Measurements from ENCODE around the gene CIAO3.
A peak's percentile ranks its signal among the peaks of the same experiment; 100 is the strongest.

The CIAO3 gene

DNA sequence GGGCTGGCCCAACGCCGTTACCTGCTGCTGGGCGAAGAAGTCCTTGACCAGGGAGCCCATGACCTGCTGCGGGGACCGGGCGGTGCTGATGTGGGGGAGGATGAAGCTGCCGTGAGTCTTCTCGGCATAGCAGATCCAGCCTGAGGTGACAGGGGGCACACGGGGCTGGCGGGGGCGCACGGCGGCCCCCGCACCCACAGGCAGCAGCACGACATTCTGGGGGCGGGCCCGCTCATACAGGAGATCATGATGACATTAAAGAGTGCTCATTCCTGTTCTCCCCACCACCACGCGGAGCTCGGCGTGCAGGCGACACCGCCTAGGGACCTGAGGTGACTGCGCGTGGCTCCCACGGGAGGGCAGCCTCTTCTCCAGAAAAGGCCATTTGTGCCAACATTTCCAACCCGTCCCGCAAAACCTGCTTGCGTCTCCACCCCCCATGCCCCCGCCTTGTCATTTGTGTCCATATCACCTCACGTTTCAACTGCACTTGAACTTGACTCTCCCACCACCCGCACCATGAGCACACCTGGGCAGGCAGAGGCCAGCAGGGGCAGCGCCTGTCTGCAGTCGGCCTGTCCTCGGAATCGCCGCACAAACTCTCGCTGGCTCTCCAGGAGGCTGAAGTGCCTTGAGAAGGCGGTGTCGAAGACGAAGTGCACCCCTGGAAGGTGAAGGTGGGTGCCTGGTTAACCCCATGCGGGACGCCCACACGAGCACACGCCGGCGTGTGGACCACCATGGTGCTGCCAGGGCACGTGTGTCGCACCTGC is 6.4 kb downstream of the CIAO3 start:
- no peak for ATAC-seq

- no peak for ATAC-seq
Measured at GRCh38 chr16:733382-734207, 7.2 kb downstream of the CIAO3 start.

DNA sequence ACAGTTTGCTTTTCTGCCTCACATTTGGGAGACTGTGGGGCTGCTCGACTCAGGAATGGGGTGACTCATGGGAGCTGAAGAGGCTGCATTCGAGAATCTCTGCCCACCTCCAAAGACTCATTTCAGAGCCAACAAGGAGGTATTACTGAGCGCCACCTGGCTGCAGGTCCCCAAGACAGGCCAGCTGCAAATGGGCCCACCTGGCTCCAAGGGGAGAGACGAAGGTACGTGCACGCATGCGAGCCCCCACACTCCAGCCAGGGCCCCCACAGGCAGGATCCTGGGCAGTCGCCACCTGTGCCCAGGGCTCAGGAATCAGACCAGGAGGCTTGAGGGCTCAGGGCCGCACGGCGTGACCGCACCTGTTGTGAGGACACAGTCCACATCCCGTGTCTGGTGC is 7.9 kb downstream of the CIAO3 start:
- ATAC-seq = no peak

GRCh38 chr16:732332-732731 is 8.5 kb downstream of the CIAO3 start:
- ATAC-seq = no peak

DNA sequence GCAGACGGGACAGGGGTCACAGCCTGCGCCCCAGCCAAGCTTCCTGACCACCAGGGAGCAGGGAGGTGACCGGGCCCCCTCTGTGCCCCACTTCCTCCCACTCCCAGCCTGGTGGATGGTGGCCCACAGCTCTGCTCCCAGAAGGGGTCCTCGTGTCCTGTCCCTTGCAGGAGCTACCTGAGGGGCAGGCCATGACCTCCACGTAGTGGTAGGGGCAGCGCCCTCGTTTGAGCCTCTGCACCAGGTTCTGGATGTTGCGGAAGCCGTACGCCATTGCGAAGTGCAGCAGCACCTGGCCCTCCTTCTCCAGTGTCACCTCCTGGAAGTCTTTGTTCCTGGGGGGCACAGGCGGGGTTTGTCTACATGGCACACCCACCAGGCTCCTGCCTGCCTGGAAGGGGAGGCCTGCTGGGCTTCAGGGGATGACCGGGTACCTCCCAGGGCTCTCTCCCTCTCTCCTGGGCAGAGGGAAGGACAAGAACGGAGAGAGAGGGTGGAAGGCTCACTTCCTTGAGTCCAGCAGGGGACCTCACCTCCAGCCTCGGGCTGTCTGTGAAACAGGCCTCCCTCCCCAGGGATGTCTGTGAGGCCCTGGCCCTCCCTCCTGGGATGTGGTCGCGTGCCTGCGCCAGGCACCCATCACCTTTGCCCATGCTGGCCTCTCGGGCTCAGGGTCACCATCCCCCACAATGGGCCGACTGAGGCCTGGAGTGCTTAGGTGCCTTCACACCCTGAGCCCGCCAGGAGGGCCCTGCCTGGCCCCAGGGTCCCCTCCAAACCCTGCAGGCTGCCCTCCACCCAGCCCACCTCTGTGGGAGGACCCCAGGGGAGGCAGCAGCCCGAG is 9.9 kb downstream of the CIAO3 start:
- ATAC-seq = no peak

DNA sequence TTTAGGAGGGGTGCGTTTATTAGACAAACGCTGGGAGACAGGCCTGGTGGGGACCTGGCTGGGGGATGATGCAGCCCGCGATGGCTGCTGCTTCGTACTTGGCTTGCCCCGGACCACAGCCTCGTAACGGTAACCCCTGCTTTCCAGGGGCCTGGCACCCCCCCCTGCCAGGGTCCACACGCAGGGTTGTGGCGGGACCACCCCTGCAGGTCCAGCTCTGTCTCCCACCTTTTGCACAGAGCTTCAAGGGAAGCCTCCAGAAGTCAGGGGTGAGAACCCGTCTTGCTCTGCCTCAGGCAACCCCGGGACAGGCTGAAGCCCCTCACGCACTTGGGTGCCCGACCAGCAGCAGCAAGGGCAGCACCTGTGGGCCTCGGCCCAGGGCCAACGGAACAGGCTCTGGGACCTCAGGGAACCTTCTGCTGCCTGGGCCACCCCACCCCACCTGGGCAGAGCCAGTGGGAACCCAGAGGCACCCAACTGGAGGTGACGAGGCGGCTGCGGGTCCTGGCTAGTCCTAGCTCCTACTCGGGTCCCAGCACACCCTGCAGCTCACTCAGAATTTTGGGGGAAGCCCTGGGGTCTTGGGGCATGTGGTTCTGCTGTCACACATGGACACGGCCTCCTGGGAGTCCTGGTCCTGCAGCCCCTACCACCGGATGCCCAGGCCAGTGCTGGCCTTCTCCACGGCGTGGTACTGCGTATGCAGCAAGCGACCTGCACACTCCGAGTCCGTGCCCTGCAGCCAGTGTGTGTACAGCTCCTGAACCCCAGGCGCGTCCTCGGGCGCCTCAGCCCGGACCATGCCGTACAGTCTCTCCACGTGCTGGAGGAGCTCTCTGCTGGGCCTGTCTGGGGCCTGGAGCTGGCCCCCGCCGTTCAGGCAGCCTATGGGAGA is 10.8 kb downstream of the CIAO3 start:
- no peak for ATAC-seq

DNA sequence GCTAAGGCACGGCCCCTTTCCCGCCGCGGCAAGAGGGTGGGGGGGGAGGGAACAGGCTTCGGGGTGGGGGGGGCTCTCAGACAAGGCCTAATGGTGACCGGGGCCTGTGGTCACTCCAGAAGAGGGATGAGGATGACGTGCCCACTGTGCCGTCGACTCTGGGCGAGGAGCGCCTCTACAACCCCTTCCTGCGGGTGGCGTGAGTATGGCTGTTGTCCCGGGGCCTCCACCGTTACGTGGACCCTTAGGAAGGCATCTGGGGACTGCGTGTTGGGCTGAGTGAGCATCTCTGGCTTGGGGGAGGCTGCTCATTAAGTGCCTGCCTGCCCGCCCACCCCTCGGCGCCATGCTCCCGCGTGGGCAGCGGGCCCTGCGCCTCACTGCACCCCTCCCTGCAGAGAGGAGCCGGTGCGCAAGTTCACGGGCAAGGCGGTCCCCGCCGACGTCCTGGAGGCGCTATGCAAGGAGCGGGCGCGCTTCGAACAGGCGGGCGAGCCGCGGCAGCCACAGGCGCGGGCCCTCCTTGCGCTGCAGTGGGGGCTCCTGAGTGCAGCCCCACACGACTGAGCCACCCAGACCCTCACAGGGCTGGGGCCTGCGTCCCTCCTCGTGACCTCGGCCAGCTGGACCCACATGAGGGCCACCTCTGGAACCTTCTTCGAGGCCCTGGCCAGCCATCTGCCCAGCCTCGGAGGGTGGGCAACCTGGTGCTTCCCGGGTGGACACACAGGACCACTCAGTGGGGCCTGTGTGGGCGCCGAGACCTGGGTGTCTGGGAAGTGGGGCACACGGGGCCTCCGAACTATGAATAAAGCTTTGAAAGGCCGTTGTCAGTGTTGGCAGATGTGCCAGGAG is 11.7 kb downstream of the CIAO3 start:
- no peak for ATAC-seq

- peak; percentile 52 to 59 for ATAC-seq
Measured at GRCh38 chr16:728131-728889, 12.5 kb downstream of the CIAO3 start.

GRCh38 chr16:727291-727977 is 13.4 kb downstream of the CIAO3 start:
- ATAC-seq = peak; percentile 7 to 9

GRCh38 chr16:726438-727290 is 14.1 kb downstream of the CIAO3 start, which contains the start of the genes CCDC78 and HAGHL:
CCDC78 (minus strand) TSS chr16:726443; CDS start chr16:726367, 76 bp downstream.
HAGHL (plus strand) TSS chr16:727106; CDS start chr16:727510, 404 bp downstream.
- ATAC-seq = peak; percentile 22

DNA sequence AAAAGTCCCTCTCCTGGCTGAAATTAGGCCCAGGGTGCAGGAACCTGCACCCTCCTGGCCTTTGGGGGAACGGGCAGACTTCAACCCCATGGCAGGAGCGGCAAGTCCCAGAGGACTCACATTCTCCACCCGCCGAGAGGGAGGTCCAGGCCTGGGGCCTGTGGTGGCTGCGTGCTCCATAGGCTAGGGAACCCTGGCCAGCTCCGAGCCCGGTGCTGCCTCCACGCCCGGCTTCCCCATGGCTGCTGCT is 14.7 kb downstream of the CIAO3 start:
- no peak for ATAC-seq

DNA sequence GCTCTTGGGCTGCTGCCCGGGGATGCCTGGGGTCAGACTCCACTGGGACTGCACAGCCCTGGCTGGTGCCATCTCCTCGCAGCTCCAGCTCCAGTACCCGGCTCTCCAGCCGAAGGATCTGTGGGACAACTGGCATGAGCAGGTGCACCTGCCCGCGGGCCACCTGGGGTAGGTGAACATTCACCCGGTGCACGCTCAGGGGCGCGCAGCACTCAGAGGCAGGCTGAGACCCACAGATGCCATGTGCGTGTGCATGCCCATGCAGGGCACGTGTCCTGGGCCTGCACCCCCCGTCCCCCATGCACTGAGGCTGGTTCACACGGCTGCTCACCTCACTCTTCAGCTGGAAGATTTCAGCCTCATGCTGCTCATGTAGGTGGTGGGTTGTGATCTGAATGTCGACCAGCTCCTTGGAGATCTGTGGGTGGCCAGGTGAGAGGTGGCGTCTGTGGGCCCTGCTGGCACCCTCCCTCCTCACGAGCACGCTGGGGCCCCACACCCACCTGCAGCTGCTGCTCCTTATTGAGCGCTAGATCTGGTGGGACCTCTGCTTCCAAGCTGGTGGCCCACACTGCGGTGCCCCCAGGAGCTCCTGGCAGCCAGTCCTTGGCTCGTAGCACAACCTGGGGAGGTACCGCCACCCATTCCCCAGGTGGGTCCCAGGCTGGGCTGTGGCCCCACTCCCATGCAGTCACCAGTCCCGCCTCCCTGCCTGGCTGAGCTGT is 15.2 kb downstream of the CIAO3 start:
- no peak for ATAC-seq

GRCh38 chr16:725041-725376 is 15.8 kb downstream of the CIAO3 start:
- ATAC-seq = no peak

DNA sequence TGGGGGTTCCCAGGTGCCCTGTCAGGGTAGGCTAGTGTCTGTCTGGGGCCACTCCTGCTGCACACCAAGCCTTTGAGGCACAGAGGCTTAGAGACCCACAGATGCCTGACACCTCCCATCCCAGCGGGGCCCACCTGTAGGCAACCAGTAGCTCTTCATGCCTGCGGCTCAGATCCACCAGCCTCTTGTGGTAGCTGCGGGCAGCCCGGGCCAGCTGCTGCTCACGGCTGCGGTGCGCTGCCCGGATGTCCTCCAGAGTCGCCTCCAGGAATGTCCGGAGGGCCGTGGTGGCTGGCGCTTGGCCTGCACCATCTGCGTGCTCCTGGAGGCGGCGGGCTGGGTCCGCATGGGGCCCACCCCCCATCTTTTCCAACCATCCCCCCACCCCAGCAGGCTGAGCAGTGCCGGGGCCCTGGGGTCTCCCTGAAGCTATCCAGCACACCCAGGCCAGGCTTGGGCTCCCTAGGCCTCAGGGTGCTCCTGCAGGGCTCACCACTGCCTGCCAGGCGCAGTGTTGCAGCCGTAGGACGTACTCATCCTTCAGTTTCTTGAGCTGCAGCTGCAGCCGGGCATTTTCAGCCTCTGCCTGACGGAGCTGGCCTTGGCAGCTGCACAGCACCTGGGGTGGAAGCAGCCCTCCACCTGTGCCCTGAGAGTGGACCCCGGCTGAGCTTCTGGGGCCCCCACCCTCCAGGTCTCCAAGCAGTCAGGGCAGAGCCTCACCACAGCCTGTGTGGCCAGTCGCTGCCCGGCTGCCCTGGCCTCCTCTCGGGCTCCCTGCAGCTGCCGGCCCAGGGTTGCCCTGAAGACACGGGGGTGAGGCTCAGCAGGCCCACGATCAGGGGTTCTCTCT is 16.4 kb downstream of the CIAO3 start:
- no peak for ATAC-seq

DNA sequence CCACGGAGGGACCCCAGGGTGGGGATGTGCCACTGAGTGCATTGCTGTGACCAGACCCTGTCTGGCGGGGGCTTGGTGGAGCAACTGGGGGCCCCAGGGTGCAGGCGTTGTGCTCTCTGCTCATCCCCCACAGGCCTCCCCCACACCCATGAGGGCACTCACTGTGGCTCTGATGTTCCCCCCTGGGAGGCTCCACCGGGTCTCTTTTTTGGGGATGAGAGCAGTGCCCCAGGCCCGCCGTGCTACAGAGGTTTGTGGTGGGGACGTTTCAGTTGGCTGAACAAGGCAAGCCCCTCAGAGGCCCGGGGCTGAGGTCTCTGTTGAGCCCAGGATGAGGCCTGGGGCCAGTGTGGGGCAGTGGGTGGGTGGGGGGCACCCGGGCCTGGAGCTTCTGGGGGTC is 17.1 kb downstream of the CIAO3 start:
- ATAC-seq = no peak

DNA sequence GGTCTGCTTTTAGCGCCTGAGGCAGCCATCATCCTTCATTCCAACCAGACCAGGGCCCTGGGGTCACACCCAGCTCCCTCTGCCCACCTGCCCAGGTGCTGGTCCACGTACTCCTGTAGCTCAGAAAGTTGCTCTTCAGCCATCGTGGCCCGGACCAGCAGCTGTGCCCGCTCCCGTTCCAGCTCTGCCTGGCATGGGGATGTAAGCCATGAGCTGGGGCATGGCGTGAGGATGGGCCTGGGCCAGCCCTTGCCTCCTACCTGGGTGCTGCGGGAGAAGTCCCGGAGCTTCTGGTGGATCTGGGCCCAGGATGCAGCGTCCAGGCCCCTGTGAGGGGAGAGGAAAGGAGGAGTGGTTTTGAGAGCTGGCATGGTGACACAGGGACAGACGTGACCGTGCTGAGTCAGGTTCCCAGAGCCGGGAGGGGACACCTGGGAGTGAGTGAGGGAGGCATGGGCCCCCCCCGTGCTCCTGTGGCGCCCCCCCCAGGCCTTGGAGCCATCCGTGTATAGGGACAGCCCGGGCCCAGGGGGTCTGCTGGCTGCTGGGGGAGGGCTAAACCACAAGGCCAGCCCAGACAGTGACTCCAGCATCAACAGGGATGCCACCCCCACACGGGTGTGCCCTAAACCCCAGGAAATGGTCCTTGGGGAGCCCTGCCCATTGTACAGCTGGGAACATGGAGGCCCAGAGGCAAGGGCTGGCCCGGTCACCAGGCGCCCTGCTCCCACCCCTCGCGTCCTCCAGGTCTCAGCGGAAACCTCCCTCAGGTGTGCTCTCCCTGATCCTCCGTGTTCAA is 17.8 kb downstream of the CIAO3 start:
- no peak for ATAC-seq

All from activated CD4-positive, CD25-positive, alpha-beta regulatory T cell treated with anti-CD3 and anti-CD28 coated beads, Interleukin-2, amount 50 U/mL, for 24 hours (primary cell).